Measurements from ENCODE around the gene SCAF8. TPM values are rescaled to one million over a fixed set of nuclear protein-coding genes. Genes with fewer than 3 reads are reported as not detected.

Gene SCAF8
- total and polyA plus RNA-seq, 9 of the 15 experiments (the other 6 are each of a cell fraction or from before 2014, with no cell fraction given) = 10.5 to 46.6 (median 23.2) TPM

DNA sequence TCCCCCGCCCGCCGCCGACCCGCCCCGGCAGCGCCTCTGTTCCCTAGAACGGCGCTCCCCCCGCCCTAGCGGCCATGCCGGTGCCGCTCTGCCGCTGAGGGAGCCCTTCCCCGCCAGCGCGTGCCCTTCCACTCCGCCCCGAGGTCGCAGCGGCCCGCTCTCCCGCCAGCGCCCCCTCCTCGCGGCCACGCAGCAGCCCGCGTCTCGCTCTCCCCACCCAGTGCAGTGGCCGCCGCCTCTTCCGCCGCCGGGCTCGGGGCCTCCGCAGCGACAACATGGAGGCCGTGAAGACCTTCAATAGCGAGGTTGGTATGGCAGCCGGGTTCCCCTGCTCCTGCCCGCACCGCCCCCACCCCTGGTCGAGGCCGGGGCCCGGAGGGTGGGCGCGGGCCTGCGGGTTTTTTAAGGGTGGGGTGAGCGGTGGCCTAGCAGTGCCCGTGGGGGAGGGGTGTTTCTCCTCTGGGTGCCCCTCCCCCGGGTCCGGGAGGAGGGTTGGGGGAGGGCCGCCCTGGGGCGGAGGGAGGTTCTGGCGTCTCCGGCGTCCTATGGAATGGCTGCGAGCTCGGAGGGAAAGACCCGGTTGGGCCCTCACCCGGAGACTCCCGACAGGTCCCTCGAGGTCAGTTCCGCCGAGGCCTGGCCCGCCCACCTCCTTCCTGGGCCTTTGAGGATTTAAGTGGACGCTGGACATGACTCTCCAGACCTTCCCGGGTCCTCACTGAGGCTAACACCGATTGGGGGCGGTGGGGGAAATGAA lies 588 bp downstream of the SCAF8 start (continued):
- TF ChIP-seq, protein P1, sequence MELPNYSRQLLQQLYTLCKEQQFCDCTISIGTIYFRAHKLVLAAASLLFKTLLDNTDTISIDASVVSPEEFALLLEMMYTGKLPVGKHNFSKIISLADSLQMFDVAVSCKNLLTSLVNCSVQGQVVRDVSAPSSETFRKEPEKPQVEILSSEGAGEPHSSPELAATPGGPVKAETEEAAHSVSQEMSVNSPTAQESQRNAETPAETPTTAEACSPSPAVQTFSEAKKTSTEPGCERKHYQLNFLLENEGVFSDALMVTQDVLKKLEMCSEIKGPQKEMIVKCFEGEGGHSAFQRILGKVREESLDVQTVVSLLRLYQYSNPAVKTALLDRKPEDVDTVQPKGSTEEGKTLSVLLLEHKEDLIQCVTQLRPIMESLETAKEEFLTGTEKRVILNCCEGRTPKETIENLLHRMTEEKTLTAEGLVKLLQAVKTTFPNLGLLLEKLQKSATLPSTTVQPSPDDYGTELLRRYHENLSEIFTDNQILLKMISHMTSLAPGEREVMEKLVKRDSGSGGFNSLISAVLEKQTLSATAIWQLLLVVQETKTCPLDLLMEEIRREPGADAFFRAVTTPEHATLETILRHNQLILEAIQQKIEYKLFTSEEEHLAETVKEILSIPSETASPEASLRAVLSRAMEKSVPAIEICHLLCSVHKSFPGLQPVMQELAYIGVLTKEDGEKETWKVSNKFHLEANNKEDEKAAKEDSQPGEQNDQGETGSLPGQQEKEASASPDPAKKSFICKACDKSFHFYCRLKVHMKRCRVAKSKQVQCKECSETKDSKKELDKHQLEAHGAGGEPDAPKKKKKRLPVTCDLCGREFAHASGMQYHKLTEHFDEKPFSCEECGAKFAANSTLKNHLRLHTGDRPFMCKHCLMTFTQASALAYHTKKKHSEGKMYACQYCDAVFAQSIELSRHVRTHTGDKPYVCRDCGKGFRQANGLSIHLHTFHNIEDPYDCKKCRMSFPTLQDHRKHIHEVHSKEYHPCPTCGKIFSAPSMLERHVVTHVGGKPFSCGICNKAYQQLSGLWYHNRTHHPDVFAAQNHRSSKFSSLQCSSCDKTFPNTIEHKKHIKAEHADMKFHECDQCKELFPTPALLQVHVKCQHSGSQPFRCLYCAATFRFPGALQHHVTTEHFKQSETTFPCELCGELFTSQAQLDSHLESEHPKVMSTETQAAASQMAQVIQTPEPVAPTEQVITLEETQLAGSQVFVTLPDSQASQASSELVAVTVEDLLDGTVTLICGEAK (IDR thresholded peaks at IDR 0.05) = peak; percentile 87
- TF ChIP-seq, protein P1 (CRISPR knock-in tag; IDR thresholded peaks at IDR 0.05) = no peak
- TF ChIP-seq MYC (IDR thresholded peaks at IDR 0.05; ENCODE audit: low read depth, low read length) (peak; percentile 15; the same call in 1 of the 2 replicates), MYC (CRISPR knock-in tag; IDR thresholded peaks at IDR 0.05; ENCODE audit: borderline replicate concordance, low read depth) (no peak), RFX7 (CRISPR knock-in tag; IDR thresholded peaks at IDR 0.05) (no peak), YY1 (IDR thresholded peaks at IDR 0.05; ENCODE audit: borderline replicate concordance in 1 of 3, control insufficient read depth in 1 of 3, extremely low read depth in 1 of 3, insufficient read depth in 3 of 3, insufficient read length in 1 of 3, insufficient replicate concordance in 2 of 3, low read depth in 1 of 3, low read length in 2 of 3) (peak; percentile 6 to 47 (median 35)), DNMT1 (IDR thresholded peaks at IDR 0.05) (no peak), ZNF324 (CRISPR knock-in tag; IDR thresholded peaks at IDR 0.05) (no peak), ZBTB26 (CRISPR knock-in tag; IDR thresholded peaks at IDR 0.05) (no peak), ZNF740 (CRISPR knock-in tag; IDR thresholded peaks at IDR 0.05) (peak; percentile 94), ZNF740 (tag; IDR thresholded peaks at IDR 0.05) (peak in 1 of 2 experiments; percentile 59; a peak in 1 of 4 replicates), MXD1 (CRISPR knock-in tag; IDR thresholded peaks at IDR 0.05; ENCODE audit: borderline replicate concordance, poor library complexity, severe bottlenecking) (peak; percentile 29)
- TF ChIP-seq, protein P2, sequence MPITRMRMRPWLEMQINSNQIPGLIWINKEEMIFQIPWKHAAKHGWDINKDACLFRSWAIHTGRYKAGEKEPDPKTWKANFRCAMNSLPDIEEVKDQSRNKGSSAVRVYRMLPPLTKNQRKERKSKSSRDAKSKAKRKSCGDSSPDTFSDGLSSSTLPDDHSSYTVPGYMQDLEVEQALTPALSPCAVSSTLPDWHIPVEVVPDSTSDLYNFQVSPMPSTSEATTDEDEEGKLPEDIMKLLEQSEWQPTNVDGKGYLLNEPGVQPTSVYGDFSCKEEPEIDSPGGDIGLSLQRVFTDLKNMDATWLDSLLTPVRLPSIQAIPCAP (CRISPR knock-in tag; IDR thresholded peaks at IDR 0.05; ENCODE audit: borderline replicate concordance) = peak; percentile 63; the same call in 1 of the 2 replicates

Data from K562 (cell line).